ENCODE results near the gene SPON1.
"Not testable (repeated sequence)": the region's sequence is repeated elsewhere in the genome, so short reads cannot be mapped to it uniquely, and the experiment has no call there.

The SPON1 gene

DNA sequence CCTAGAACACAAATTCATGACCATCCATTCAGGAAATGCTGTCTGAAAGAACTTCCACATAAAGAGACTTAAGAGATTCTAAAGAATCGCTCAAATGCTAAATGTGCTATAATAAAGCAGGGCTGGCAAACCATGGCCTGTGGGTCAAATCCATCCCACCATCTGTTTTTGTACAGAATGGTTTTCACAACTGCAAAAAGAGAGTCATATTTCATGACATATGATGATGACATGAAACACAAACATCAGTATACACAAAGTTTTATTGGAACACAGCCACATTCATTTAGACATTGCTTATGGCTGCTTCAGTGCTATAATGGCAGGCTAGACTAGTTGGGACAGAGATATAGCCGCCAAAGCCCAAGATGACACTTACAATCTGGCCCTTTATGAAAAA is 311.4 kb downstream of the SPON1 start:
- no peak for DNase-seq
- TF ChIP-seq, protein P1, sequence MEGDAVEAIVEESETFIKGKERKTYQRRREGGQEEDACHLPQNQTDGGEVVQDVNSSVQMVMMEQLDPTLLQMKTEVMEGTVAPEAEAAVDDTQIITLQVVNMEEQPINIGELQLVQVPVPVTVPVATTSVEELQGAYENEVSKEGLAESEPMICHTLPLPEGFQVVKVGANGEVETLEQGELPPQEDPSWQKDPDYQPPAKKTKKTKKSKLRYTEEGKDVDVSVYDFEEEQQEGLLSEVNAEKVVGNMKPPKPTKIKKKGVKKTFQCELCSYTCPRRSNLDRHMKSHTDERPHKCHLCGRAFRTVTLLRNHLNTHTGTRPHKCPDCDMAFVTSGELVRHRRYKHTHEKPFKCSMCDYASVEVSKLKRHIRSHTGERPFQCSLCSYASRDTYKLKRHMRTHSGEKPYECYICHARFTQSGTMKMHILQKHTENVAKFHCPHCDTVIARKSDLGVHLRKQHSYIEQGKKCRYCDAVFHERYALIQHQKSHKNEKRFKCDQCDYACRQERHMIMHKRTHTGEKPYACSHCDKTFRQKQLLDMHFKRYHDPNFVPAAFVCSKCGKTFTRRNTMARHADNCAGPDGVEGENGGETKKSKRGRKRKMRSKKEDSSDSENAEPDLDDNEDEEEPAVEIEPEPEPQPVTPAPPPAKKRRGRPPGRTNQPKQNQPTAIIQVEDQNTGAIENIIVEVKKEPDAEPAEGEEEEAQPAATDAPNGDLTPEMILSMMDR (IDR thresholded peaks at IDR 0.05; ENCODE audit: low read depth, low read length, missing control alignments), result no peak
- Histone ChIP-seq H3K27me3 (replicated peaks) (no peaks in the 10 kb centered on the region), H3K36me3 (replicated peaks) (no peaks in the 10 kb centered on the region), H3K27ac (no peak overlapping the region), H3K4me3 (ENCODE audit: low read depth, low read length) (no peak overlapping the region)
- in situ Hi-C loops (cut with HindIII; ENCODE audit: low pct_ligation_motif_present, low sequenced_read_pairs), result no loop called here

DNA sequence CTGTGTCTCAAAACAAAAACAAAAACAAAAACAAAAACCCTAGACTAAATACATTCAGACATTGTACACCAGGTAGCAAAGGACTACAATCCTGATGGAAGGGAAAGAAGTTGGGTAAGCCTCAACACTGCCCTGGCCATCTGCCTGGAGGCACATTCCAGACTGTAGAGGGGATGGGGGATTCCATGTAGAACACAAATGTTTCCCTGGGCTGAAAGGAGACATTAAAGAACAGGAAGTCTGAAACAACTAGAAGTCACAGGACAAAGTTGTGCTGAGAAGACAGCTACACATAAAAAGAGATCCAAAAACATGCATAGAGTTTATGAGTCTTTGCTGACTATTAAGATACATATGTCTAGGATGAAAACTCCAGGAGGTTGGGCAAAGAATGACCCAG is 312.6 kb downstream of the SPON1 start:
- no peak overlapping the region for H3K4me3 ChIP-seq (ENCODE audit: low read depth, low read length)
- H3K36me3 ChIP-seq (replicated peaks), result peaks cover 2% of the 10 kb centered on the region
- no peak for DNase-seq
- H3K27ac ChIP-seq, result no peak overlapping the region
- TF ChIP-seq, protein P1 (IDR thresholded peaks at IDR 0.05; ENCODE audit: low read depth, low read length, missing control alignments), result no peak
- in situ Hi-C loops (cut with HindIII; ENCODE audit: low pct_ligation_motif_present, low sequenced_read_pairs), result loop anchor here (25.0 kb wide), 1 partner anchor 187 kb away; no protein-coding TSS in a partner anchor
- no peaks in the 10 kb centered on the region for H3K27me3 ChIP-seq (replicated peaks)

GRCh38 chr11:14278869-14279268 is 316.3 kb downstream of the SPON1 start:
- not testable (repeated sequence) for H3K27ac ChIP-seq; H3K4me3 ChIP-seq (ENCODE audit: low read depth, low read length); H3K27me3 ChIP-seq (replicated peaks); DNase-seq
- H3K36me3 ChIP-seq (replicated peaks), result peaks cover 18% of the 10 kb centered on the region
- in situ Hi-C loops (cut with HindIII; ENCODE audit: low pct_ligation_motif_present, low sequenced_read_pairs), result loop anchor here (25.0 kb wide), 1 partner anchor 183 kb away; no protein-coding TSS in a partner anchor

GRCh38 chr11:14288189-14288935 is 325.8 kb downstream of the SPON1 start:
- peak; percentile 68 for DNase-seq
- in situ Hi-C loops (cut with HindIII; ENCODE audit: low pct_ligation_motif_present, low sequenced_read_pairs), result loop anchor here (25.0 kb wide), 1 partner anchor 174 kb away; no protein-coding TSS in a partner anchor
- Histone ChIP-seq H3K36me3 (replicated peaks) (peaks cover 27% of the 10 kb centered on the region), H3K27ac (peak overlapping the region; percentile 76), H3K27me3 (replicated peaks) (no peaks in the 10 kb centered on the region), H3K4me3 (ENCODE audit: low read depth, low read length) (no peak overlapping the region)
- TF ChIP-seq, protein P1 (IDR thresholded peaks at IDR 0.05; ENCODE audit: low read depth, low read length, missing control alignments), result no peak

DNA sequence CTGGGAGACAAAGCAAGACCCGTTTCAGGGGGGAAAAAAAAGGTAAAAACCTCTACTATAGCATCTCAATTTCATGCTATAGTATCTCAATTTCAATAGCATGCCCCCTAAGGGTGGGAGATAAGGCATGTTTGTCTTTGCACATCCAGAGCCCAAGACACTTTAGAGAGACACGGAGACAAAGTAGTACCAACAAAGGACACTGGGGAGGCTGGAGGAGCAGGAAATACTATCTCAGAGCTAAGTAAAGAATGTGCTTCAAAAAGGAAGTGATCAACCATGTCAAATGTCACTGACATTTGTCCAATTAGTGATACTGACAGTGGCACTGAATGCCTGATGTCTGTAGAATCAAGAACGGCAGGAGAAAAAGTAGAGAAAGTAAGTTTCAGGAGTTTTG is 327.9 kb downstream of the SPON1 start:
- in situ Hi-C loops (cut with HindIII; ENCODE audit: low pct_ligation_motif_present, low sequenced_read_pairs), result loop anchor here (25.0 kb wide), 1 partner anchor 172 kb away; no protein-coding TSS in a partner anchor
- TF ChIP-seq, protein P1 (IDR thresholded peaks at IDR 0.05; ENCODE audit: low read depth, low read length, missing control alignments), result no peak

GRCh38 chr11:14299921-14300320 is 337.4 kb downstream of the SPON1 start:
- no peak overlapping the region for H3K4me3 ChIP-seq (ENCODE audit: low read depth, low read length)
- no peak overlapping the region for H3K27ac ChIP-seq
- in situ Hi-C loops (cut with HindIII; ENCODE audit: low pct_ligation_motif_present, low sequenced_read_pairs), result loop anchor here (25.0 kb wide), 1 partner anchor 162 kb away; no protein-coding TSS in a partner anchor
- TF ChIP-seq, protein P1 (IDR thresholded peaks at IDR 0.05; ENCODE audit: low read depth, low read length, missing control alignments), result no peak
- no peaks in the 10 kb centered on the region for H3K36me3 ChIP-seq (replicated peaks)
- no peak for DNase-seq
- H3K27me3 ChIP-seq (replicated peaks), result no peaks in the 10 kb centered on the region

More for the DNA sequence above, 327.9 kb downstream of the SPON1 start:
- no peaks in the 10 kb centered on the region for H3K27me3 ChIP-seq (replicated peaks)
- H3K36me3 ChIP-seq (replicated peaks), result peaks cover 24% of the 10 kb centered on the region
- H3K4me3 ChIP-seq (ENCODE audit: low read depth, low read length), result no peak overlapping the region
- no peak overlapping the region for H3K27ac ChIP-seq
- DNase-seq, result no peak
